Sigmoid colon (tissue), 7 donors: ENCODE measurements around the gene NIPAL1. TPM values are rescaled to one million over a fixed set of nuclear protein-coding genes. Genes with fewer than 3 reads are reported as not detected.

ENCODE experiments used
- DNase-seq: peaks from one replicate; pipeline ENCODE4 v3.0.0-alpha.2; 2019
- H3K27ac ChIP-seq, 4 donors: fragments of 200-600 bp; sonication (generic); one replicate each; pipeline ENCODE4 v1.5.1; 2016 to 2019; ENCODE audit warnings: mild to moderate bottlenecking in 1 of 4
- H3K27me3 ChIP-seq, 3 donors: fragments of 200-600 bp; sonication (generic); one replicate each; pipeline ENCODE4 v1.5.1; 2019; ENCODE audit warnings: mild to moderate bottlenecking in 1 of 3
- H3K36me3 ChIP-seq, 4 donors: fragments of 200-600 bp; sonication (generic); one replicate each; pipeline ENCODE4 v1.5.1; 2016 to 2019
- H3K4me1 ChIP-seq, 4 donors: fragments of 200-600 bp; sonication (generic); one replicate each; pipeline ENCODE4 v1.5.1; 2017 to 2019
- H3K4me3 ChIP-seq, 4 donors: fragments of 200-600 bp; sonication (generic); one replicate each; pipeline ENCODE4 v1.5.1; 2017 to 2019; ENCODE audit warnings: mild to moderate bottlenecking in 2 of 4, moderate library complexity in 1 of 4
- H3K9me3 ChIP-seq, 4 donors: fragments of 200-600 bp in 3 of 4; sonication (generic) in 3 of 4; one replicate each; pipeline versions ENCODE4 v1.5.1 to v1.6.1; 2013 to 2019
- CTCF ChIP-seq, 4 experiments: fragments of 450-650 bp in 3 of 4; fragments of 200-600 bp in 1 of 4; IDR thresholded peaks; one replicate each; pipeline ENCODE4 v1.5.1; 2016 to 2019; ENCODE audit warnings: antibody characterized with exemption in 4 of 4, mild to moderate bottlenecking in 3 of 4, moderate library complexity in 2 of 4
- EP300 ChIP-seq, 4 donors: sonication (generic); formaldehyde crosslinking; IDR thresholded peaks; one replicate each; pipeline ENCODE4 v1.6.1; 2017; ENCODE audit warnings: antibody characterized with exemption in 4 of 4
- POLR2A ChIP-seq, 2 donors: fragments of 450-650 bp; IDR thresholded peaks; one replicate each; pipeline ENCODE4 v1.6.1; 2016; ENCODE audit warnings: antibody characterized with exemption in 2 of 2, mild to moderate bottlenecking in 2 of 2, moderate library complexity in 2 of 2
- POLR2AphosphoS5 ChIP-seq, 4 donors: sonication (generic); formaldehyde crosslinking; IDR thresholded peaks; one replicate each; pipeline ENCODE4 v1.6.1; 2017; ENCODE audit warnings: antibody characterized with exemption in 4 of 4
- WGBS, 2 donors: extraction: QIAGEN DNeasy Blood & Tissue Kit; methylation state at CpG; one replicate each; pipeline ENCODE4 v1.1.7; 2013; 5-methylcytosine and 5-hydroxymethylcytosine counted together
- intact Hi-C: fragments of 100-400 bp; cut with DNase I; formaldehyde crosslinking; loops from one replicate; pipeline ENCODE4 v1.15.1; 2023
- polyA plus RNA-seq, 3 donors: library from polyadenylated mRNA; stranded (reverse); fragments of 200-250 nt; gene quantifications; one replicate each; pipeline ENCODE4 v1.2.3, GENCODE V29; 2013
- total RNA-seq, 4 donors: library from RNA; depleted of rRNA; stranded (reverse); fragments of >200 nt; gene quantifications; one replicate each; pipeline ENCODE4 v1.1.0, GENCODE V29; 2016
- donor health status: healthy with polysubstance abuse.
- donor health status: Bipolar disorder and iron deficiency.
- donor health status: healthy.

Gene NIPAL1
- total and polyA plus RNA-seq, 7 donors, result 0.33 to 8.6 (median 3.3) TPM; not detected in 1

- DNase-seq, result no peak
- Histone ChIP-seq H3K27me3 (no peaks in the 10 kb centered on the region), H3K36me3 (no peaks in the 10 kb centered on the region), H3K4me3 (no peak overlapping the region), H3K9me3 (no peaks in the 10 kb centered on the region), H3K4me1 (no peaks in the 10 kb centered on the region), H3K27ac (no peak overlapping the region)
- 64 to 66% methylated on average over 8 of the region's 8 CpGs for WGBS, 2 donors
- TF ChIP-seq EP300 (IDR thresholded peaks at IDR 0.05) (no peak), CTCF (IDR thresholded peaks at IDR 0.05) (no peak), POLR2A (IDR thresholded peaks at IDR 0.05) (no peak), POLR2AphosphoS5 (IDR thresholded peaks at IDR 0.05) (no peak)
- intact Hi-C loops, result loop anchor here (1.0 to 5.0 kb wide), 2 partner anchors 69 to 83 kb away; partner anchors contain the start of genes CNGA1 and NIPAL1
Measured at GRCh38 chr4:48085821-48086589, 69.4 kb downstream of the NIPAL1 start.

Other genes starting within 250 kb of the NIPAL1 start
- gene CORIN, start 178.7 kb upstream of the NIPAL1 start, total RNA-seq, result 1 to 10 TPM in 1 of 4 donors, under 1 TPM in 3; 0.14 to 2.5 (median 0.52) TPM
- under 1 TPM; under 0.01 to 0.69 (median 0.34) TPM for gene CORIN, start 178.7 kb upstream of the NIPAL1 start, polyA plus RNA-seq
- 10 to 100 TPM in 3 of 4 donors, 1 to 10 TPM in 1; 8.0 to 20.5 (median 15.8) TPM for gene NFXL1, start 102.2 kb upstream of the NIPAL1 start, total RNA-seq
- 1 to 10 TPM; 1.8 to 4.8 (median 3.7) TPM for gene NFXL1, start 102.2 kb upstream of the NIPAL1 start, polyA plus RNA-seq
- under 1 TPM in 1 of 4 donors, not detected in 3; 0.16 TPM for gene CNGA1, start 91 bp upstream of the NIPAL1 start, total RNA-seq
- 1 to 10 TPM in 2 of 3 donors, under 1 TPM in 1; 0.90 to 3.0 (median 2.4) TPM for gene CNGA1, start 91 bp upstream of the NIPAL1 start, polyA plus RNA-seq
- gene TXK, start 117.5 kb downstream of the NIPAL1 start, total RNA-seq, result 1 to 10 TPM in 1 of 4 donors, under 1 TPM in 3; 0.55 to 1.1 (median 0.85) TPM
- gene TXK, start 117.5 kb downstream of the NIPAL1 start, polyA plus RNA-seq, result 1 to 10 TPM in 1 of 3 donors, not detected in 2; 7.5 TPM